ENCODE results near the gene C9. TPM values are rescaled to one million over a fixed set of nuclear protein-coding genes. Genes with fewer than 3 reads are reported as not detected.
"Not testable (repeated sequence)": the region's sequence is repeated elsewhere in the genome, so short reads cannot be mapped to it uniquely, and the experiment has no call there.

C9 gene
- total RNA-seq, 1 donor from 2014 or later: not detected

DNA sequence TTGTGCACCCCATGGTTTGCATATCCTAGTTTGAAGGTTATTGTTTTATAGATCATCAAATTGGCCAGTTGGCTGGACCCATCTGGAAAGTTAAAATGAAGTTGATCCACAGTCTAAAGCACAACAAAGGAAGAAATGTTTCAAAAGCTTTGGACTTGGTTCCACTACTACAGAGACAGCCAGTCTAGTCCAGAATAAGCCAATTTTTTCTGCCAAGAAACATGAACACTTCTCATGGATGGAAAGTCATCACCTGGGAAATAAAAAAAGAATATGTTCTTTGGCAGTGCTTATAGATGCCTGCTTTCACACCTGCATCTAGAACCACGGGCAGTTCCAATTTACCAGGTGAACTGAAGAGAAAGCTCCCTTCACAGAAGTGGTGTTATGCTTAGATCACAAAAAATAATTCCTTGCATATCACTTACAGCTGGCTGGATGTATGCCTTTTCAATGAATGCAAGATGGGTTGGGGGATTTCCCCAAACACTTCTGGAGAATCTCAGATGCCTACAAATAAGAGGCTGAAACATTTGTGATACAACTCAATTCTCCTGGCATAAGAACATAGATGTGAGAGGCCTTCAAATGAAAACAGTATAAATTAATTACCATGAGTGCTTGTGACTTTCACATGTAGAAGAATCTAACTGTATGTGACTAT lies 26.9 kb downstream of the C9 start:
- no peaks in the 10 kb centered on the region for H3K9me3 Mint-ChIP-seq (ENCODE audit: low read depth)
- H3K4me1 Mint-ChIP-seq (ENCODE audit: low read depth): no peaks in the 10 kb centered on the region

DNA sequence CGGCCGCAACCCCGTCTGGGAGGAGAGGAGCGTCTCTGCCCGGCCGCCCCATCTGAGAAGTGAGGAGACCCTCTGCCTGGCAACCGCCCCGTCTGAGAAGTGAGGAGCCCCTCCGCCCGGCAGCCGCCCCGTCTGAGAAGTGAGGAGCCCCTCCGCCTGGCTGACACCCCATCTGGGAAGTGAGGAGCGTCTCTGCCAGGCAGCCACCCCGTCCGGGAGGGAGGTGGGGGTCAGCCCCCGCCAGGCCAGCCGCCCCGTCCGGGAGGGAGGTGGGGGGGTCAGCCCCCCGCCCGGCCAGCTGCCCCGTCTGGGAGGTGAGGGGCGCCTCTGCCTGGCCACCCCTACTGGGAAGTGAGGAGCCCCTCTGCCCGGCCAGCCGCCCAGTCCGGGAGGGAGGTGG lies 30.0 kb downstream of the C9 start:
- H3K27me3 Mint-ChIP-seq; H3K4me3 Mint-ChIP-seq (ENCODE audit: low read depth); H3K27ac Mint-ChIP-seq; DNase-seq (ENCODE audit: low spot score, unreplicated experiment); H3K4me1 Mint-ChIP-seq (ENCODE audit: low read depth); H3K36me3 Mint-ChIP-seq (ENCODE audit: insufficient read depth); H3K9me3 Mint-ChIP-seq (ENCODE audit: low read depth): not testable (repeated sequence)

More for the DNA sequence above, 26.9 kb downstream of the C9 start:
- no peaks in the 10 kb centered on the region for H3K27me3 Mint-ChIP-seq
- no peak for DNase-seq (ENCODE audit: low spot score, unreplicated experiment)
- H3K4me3 Mint-ChIP-seq (ENCODE audit: low read depth): no peak overlapping the region
- H3K36me3 Mint-ChIP-seq (ENCODE audit: insufficient read depth): peaks cover 3% of the 10 kb centered on the region
- TF ChIP-seq, protein P1, sequence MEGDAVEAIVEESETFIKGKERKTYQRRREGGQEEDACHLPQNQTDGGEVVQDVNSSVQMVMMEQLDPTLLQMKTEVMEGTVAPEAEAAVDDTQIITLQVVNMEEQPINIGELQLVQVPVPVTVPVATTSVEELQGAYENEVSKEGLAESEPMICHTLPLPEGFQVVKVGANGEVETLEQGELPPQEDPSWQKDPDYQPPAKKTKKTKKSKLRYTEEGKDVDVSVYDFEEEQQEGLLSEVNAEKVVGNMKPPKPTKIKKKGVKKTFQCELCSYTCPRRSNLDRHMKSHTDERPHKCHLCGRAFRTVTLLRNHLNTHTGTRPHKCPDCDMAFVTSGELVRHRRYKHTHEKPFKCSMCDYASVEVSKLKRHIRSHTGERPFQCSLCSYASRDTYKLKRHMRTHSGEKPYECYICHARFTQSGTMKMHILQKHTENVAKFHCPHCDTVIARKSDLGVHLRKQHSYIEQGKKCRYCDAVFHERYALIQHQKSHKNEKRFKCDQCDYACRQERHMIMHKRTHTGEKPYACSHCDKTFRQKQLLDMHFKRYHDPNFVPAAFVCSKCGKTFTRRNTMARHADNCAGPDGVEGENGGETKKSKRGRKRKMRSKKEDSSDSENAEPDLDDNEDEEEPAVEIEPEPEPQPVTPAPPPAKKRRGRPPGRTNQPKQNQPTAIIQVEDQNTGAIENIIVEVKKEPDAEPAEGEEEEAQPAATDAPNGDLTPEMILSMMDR (IDR thresholded peaks at IDR 0.05; ENCODE audit: unreplicated experiment): no peak
- H3K27ac Mint-ChIP-seq: no peak overlapping the region

DNA sequence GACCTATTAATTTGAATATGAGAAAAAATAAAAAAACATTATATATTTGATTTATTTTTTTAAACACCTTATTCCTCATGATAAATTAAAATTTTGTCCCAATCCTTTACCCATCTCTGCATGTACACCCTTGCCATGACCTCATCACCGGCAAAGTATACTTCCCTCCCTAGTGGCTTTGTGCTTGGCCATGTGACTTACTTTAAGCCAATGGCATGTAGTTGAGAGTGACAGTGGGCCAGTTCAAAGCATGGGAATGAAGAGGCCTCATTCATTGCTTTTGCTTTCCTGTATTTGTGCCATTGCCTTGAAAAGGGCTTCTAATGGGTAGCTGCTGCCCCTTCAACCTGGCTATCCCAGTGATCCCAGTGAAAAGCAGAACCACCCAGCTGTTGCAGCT lies 31.2 kb downstream of the C9 start:
- H3K4me3 Mint-ChIP-seq (ENCODE audit: low read depth): no peak overlapping the region
- no peak for DNase-seq (ENCODE audit: low spot score, unreplicated experiment)
- no peaks in the 10 kb centered on the region for H3K27me3 Mint-ChIP-seq
- H3K9me3 Mint-ChIP-seq (ENCODE audit: low read depth): no peaks in the 10 kb centered on the region
- H3K27ac Mint-ChIP-seq: no peak overlapping the region
- H3K4me1 Mint-ChIP-seq (ENCODE audit: low read depth): no peaks in the 10 kb centered on the region
- H3K36me3 Mint-ChIP-seq (ENCODE audit: insufficient read depth): peaks cover 3% of the 10 kb centered on the region
- TF ChIP-seq, protein P1 (IDR thresholded peaks at IDR 0.05; ENCODE audit: unreplicated experiment): no peak

DNA sequence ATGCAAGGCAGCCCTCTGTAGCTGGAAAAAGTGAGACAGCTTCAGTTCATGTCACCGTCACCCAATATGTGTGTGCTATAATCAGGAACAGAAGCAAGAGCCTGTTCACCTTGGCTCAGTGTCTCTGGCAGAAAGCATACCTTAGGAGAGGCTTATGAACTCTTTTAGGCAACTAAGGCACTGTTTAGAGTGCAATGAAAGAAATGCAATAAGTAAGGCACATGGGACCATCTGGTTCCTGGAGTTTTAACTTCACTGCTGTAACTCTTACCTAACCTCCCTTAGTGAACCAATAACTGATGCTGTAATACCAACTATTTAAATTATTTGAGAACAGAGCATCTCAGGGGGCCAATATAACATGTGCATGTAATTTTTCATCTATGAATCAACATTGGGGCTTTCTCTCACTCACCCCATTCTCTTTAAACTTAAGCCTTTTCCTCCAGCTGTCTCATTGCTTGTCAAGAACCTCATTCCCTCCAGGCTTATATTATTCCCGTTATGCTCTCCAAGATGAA lies 32.4 kb downstream of the C9 start:
- Mint-ChIP-seq H3K9me3 (ENCODE audit: low read depth) (no peaks in the 10 kb centered on the region), H3K4me1 (ENCODE audit: low read depth) (no peaks in the 10 kb centered on the region), H3K36me3 (ENCODE audit: insufficient read depth) (peaks cover 3% of the 10 kb centered on the region), H3K4me3 (ENCODE audit: low read depth) (no peak overlapping the region), H3K27me3 (no peaks in the 10 kb centered on the region), H3K27ac (no peak overlapping the region)
- DNase-seq (ENCODE audit: low spot score, unreplicated experiment): no peak
- TF ChIP-seq, protein P1 (IDR thresholded peaks at IDR 0.05; ENCODE audit: unreplicated experiment): no peak

DNA sequence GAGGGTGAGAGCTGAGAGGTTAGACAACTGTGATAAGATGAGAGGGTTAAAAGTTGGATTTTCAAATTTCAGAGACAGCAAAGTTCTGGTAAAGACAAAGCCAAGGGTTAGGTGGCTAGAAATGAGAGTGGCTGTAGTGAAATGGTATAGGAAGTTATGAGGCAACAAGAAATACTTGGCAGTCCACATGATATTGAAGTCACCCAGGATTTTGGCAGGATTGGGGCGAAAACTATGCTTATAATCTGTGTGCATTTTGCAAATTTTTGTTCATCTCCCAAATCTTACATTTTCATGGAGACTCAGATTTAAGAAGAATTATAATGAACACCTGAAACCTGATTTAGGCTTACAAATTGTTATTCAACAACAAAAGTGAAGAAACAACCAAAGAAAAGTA lies 35.6 kb downstream of the C9 start:
- no peak for DNase-seq (ENCODE audit: low spot score, unreplicated experiment)
- Mint-ChIP-seq H3K27me3 (no peaks in the 10 kb centered on the region), H3K4me3 (ENCODE audit: low read depth) (no peak overlapping the region), H3K27ac (no peak overlapping the region), H3K4me1 (ENCODE audit: low read depth) (no peaks in the 10 kb centered on the region), H3K36me3 (ENCODE audit: insufficient read depth) (no peaks in the 10 kb centered on the region), H3K9me3 (ENCODE audit: low read depth) (no peaks in the 10 kb centered on the region)
- TF ChIP-seq, protein P1 (IDR thresholded peaks at IDR 0.05; ENCODE audit: unreplicated experiment): no peak

DNA sequence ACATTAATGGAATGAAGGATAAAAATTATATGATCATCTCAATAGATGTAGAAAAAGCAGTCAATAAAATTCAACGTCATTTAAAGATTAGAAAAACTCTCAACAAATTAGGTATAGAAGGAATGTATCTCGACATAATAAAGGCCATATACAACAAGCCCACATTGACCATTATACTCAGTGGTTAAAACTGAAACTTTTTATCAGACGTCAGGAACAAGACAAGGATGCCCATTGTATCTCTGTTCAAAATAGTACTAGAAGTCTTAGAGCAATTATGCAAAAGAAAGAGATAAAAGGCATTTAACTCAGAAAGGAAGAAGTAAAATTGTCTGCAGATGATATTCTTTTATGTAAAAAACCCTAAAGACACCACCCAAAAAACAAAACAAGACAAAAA lies 40.8 kb downstream of the C9 start:
- H3K27ac Mint-ChIP-seq: no peak overlapping the region
- no peaks in the 10 kb centered on the region for H3K36me3 Mint-ChIP-seq (ENCODE audit: insufficient read depth)
- H3K4me3 Mint-ChIP-seq (ENCODE audit: low read depth): no peak overlapping the region
- H3K9me3 Mint-ChIP-seq (ENCODE audit: low read depth): peaks cover 4% of the 10 kb centered on the region
- no peaks in the 10 kb centered on the region for H3K4me1 Mint-ChIP-seq (ENCODE audit: low read depth)
- H3K27me3 Mint-ChIP-seq: no peaks in the 10 kb centered on the region
- DNase-seq (ENCODE audit: low spot score, unreplicated experiment): no peak
- TF ChIP-seq, protein P1 (IDR thresholded peaks at IDR 0.05; ENCODE audit: unreplicated experiment): no peak

All from progenitor cell of endocrine pancreas (in vitro differentiated cells).